ENCODE data around the gene RELB.

DNA sequence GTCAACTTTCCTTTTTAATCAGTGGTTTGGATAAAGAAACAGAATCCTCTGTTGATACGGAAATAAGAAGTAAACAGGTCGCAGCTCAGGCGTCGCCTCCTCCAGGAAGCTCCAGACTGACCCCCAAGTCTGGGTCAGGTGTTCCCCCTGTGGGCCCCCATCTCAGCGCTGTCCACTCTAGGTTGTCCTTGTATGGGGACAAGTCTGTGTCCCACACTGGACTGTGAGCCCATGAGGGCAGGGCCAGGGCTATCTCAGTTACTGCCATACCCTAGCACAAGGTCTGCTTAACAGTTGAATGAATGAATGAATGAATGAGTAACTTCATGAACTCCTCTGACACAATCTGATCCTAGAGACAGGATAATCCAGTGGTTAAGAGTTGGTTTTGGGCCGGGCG, 45.1 kb downstream of the RELB start:
- TF ChIP-seq CTCF (IDR thresholded peaks at IDR 0.05 in 4 of 5, conservative IDR thresholded peaks at IDR 0.05 in 1 of 5) = no peak
- TF ChIP-seq POLR2A (IDR thresholded peaks at IDR 0.05) = no peak

Data from gastrocnemius medialis (tissue), 4 donors.